HG02763 (cell line): ENCODE results near the gene TNNI3K.
A peak's percentile ranks its signal among the peaks of the same experiment; 100 is the strongest.
"Not testable (repeated sequence)": the region's sequence is repeated elsewhere in the genome, so short reads cannot be mapped to it uniquely, and the experiment has no call there.

Experiments
- ATAC-seq: cut with Tn5 transposase; IDR thresholded peaks from one replicate; pipeline ENCODE4 v1.9.1; 2021; ENCODE audit warnings: mild to moderate bottlenecking, moderate library complexity; ENCODE audit not compliant: unreplicated experiment

The TNNI3K gene

DNA sequence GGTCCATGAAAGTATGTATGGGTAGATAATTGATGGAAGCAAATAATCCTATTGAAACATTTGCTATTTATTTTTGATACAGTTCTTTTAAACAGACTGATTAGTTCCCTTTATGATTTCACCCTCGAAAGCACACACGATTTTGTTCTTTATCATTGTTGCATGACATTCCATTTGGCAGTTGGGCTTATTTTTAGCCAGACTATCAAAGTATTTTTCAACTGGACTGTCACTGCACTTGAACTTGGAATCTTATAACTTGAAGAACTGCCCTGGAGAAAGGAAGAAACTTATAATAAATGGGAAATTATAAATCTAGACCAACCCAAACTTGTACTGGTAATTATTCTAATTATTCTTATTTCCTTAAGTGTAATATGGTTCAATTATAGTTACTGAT lies at the start of gene TNNI3K:
TNNI3K (plus strand) TSS at position 235 of the 400 bp plus-strand sequence; CDS start at position 300, 65 bp downstream.
- no peak for ATAC-seq

DNA sequence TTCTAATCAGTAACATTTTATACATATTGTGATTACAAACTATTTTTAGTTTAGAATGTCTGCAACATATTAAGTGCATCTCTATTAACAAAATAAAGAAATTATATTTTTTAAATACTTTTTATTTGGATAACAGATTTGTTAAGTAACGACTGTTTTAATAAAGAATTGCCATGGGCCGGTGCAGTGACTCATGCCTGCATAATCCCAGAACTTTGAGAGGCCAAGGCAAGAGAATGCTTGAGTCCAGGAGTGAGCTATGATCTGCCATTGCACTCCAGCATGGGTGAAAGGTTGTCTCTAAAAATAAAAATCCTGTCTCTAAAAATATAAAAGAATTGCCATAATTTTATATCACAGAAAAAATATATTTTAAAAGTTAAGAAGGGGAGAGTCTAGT lies 41.3 kb upstream of the TNNI3K start:
- ATAC-seq = no peak

DNA sequence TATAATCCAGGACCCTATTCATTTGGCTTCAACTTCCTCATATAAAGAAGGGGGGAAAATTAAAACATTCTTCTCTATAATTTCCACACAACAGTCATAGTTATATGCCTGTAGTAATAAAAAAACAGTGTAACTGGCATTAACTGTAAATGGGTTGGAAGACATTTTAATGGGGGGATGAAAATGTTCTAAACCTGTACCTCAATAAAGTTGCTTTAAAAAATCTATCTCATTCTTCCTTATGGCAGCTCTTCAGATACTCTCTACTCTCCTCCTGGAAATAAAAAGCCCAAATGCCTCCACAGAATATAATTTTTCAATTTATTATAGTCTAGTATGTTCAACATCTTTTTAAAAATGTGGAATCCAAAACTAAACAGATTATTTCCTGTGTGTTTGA lies 39.8 kb upstream of the TNNI3K start:
- ATAC-seq = no peak

DNA sequence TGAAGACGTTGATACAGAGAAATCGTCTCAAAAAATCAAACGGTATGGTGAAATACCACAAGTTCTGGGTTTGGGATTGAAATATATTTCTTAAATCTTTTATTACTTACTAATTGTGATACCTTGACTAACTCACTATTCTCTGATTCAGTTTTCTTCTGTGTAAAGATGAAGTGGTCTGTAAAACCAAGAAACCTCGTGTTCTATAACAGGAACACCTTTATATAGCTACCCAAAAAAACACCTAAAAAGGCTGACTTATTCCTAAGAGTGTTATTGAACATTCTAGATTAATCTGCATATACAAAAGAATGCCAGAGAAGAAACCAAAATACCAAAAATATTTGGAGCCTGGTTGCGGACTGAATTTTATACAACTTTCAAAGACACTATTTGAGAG lies 37.9 kb upstream of the TNNI3K start:
- no peak for ATAC-seq

DNA sequence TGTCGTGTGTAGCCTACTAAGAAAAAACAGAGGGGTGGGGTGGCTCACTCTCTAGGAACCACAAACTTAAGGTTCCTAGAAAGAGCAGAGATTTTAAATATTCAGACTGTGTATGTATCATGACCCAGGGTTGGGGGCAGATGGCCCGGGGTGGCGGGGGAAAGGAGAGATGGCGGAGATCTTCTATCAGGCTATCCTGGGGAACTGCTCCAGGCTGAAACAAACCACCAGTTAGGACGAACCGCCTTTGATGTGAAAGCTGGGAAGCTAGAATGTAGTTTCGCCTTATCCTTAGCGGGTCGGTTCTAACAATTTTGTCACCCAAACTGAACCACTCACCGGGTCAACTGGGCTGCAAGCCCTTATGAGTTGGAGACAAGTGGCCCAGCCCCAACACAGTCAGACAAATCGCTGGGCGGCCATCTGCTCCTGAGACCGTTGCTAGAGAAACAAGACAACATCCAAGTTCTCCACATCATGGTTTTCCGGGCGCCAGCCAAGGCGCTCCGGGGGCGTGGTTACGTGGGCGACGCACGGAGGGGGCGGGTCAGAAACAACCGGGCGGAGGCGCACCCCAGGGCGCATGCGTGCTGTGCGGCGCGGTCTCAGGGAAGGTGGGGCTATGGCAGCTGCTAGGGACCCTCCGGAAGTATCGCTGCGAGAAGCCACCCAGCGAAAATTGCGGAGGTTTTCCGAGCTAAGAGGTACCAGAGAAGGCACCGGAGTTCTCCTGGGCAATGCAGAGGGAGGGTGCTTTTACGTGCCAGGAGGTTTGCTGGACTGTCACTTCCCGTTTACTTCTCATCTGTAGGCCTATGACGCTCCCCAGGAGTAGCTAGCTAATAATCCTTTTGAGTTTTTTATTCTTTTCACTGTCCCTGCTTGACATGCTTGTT lies 37.3 kb upstream of the TNNI3K start, which contains the start of the genes FPGT and LRRIQ3:
FPGT (plus strand) TSS at position 586 of the 896 bp plus-strand sequence; CDS start at position 623, 37 bp downstream.
LRRIQ3 (minus strand) TSS at position 520 of the 896 bp plus-strand sequence. CDS start 14,492 bp downstream, outside the sequence.
- ATAC-seq = peak; percentile 97

GRCh38 chr1:74199504-74199903 lies 35.7 kb upstream of the TNNI3K start:
- ATAC-seq = no peak

- ATAC-seq = no peak
Measured at GRCh38 chr1:74205266-74205665, 29.9 kb upstream of the TNNI3K start.

- no peak for ATAC-seq
Measured at GRCh38 chr1:74215229-74215628, 20.0 kb upstream of the TNNI3K start.

- ATAC-seq = no peak
Measured at GRCh38 chr1:74222701-74223100, 12.5 kb upstream of the TNNI3K start.

- ATAC-seq = no peak
Measured at GRCh38 chr1:74223453-74223852, 11.7 kb upstream of the TNNI3K start.

GRCh38 chr1:74236440-74236839 lies 1.3 kb downstream of the TNNI3K start:
- no peak for ATAC-seq

DNA sequence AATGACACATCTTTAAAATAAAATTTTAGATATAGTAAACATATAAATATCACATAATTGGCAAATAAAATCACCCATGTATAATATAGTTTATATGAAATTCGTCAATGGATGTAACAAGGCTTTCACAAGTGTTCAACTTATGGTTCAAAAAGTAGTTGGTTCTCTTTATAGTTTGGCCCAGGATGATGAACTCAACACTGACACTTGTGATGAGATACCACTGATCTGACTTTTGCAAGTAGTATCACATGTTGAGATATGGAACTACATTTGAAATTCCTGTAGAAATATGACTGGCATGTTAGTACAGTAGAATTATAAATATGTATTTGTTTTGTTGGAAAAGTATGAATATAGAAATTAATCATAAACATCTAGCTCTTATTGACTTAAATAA lies 1.8 kb downstream of the TNNI3K start:
- no peak for ATAC-seq

- no peak for ATAC-seq
Measured at GRCh38 chr1:74237787-74238186, 2.6 kb downstream of the TNNI3K start.

DNA sequence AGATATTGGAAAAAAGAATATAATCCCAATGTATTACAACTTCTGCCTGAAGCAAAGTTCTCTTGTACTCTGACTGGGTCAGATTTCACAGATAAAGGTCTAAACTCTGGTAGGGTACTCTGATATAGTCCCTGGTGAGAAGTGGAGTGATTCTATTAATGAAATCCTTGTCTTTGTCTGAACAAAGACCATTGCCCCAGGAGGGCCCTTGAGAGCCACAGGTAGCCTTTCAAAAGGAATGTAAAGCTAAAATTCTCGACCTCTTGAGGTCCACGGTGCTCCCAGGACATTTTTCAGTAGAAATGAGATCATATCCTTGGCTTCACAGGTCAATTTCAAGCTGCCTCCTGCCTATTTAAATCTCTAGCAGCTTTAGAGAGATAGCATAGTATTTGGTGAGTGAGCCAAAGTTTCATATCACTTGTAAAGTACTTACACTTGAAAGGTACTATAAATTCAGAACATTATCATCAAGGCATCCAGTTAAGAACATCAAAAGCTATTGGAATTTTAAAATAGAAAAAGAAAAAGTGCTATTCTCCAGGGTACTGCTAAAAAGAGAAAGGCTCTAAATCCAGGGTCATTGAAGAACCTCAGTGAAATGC lies 10.1 kb downstream of the TNNI3K start:
- ATAC-seq = no peak

- no peak for ATAC-seq
Measured at GRCh38 chr1:74246315-74246714, 11.1 kb downstream of the TNNI3K start.

DNA sequence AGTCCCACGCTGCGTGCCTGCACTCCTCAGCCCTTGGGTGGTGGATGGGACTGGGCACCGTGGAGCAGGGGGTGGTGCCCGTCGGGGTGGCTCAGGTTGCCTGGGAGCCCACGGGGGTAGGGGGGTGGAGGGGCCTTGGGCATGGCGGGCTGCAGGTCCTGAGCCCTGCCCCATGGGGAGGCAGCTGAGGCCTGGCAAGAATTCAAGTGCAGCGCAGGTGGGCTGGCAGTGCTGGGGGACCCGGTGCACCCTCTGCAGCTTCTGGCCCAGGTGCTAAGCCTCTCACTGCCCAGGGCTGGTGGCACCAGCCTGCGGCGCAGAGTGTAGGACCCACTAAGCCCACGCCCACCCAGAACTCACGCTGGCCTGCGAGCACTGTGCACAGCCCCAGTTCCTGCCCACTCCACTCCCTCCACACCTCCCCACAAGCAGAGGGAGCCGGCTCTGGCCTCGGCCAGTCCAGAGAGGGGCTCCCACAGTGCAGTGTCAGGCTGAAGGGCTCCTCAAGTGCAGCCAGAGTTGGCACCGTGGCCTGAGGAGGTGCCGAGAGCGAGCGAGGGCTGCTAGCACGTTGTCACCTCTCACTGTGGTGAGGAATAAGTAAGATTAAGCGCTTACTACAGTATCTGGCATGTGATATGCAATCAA lies 12.8 kb downstream of the TNNI3K start:
- ATAC-seq = no peak

DNA sequence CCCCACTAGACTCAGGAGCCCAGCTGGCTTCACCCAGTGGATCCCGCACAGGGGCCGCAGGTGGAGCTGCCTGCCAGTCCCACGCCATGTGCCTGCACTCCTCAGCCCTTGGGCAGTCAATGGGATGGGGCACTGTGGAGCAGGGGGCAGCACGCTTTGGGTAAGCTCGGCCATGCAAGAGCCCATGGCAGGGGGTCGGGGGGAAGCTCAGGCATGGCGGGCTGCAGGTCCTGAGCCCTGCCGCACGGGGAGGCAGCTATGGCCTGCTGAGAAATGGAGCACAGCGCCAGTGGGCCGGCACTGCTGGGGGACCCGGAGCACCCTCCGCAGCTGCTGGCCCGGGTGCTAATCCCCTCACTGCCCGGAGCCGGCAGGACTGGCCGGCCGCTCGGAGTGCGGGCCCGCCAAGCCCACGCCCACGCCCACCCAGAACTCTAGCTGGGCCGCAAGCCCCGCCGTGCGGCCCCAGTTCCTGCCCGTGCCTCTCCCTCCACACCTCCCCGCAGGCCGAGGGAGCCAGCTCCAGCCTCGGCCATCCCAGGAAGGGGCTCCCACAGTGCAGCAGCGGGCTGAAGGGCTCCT lies 18.1 kb downstream of the TNNI3K start:
- not testable (repeated sequence) for ATAC-seq

- no peak for ATAC-seq
Measured at GRCh38 chr1:74266001-74266400, 30.8 kb downstream of the TNNI3K start.

- no peak for ATAC-seq
Measured at GRCh38 chr1:74271503-74271902, 36.3 kb downstream of the TNNI3K start.

GRCh38 chr1:74280642-74281396 lies 45.6 kb downstream of the TNNI3K start:
- no peak for ATAC-seq
